ENCODE results near the gene METTL23.

- TF ChIP-seq CTCF (IDR thresholded peaks at IDR 0.05) (no peak), POLR2A (IDR thresholded peaks at IDR 0.05) (no peak)
Measured at GRCh38 chr17:76685846-76686245, 40.8 kb upstream of the METTL23 start.
